Panc1 (cell line): ENCODE results near the gene TMEM185B. TPM values are rescaled to one million over a fixed set of nuclear protein-coding genes. Genes with fewer than 3 reads are reported as not detected.

Experiments used
- ATAC-seq: fragments of 200-7000 bp; cut with Tn5 transposase; 2 replicates; pipeline ENCODE4 v1.9.1; 2020; ENCODE audit warnings: mild to moderate bottlenecking, moderate library complexity
- BruUV-seq: library from RNA; stranded (reverse); fragments of 400-500 nt; replicated peaks from 2 replicates; lab custom pipeline; 2021; lab: Mats Ljungman, UMichigan
- CTCF ChIA-PET: fragments of 300-600 bp; sonication (Branson Sonifier 250); formaldehyde crosslinking; loops from one replicate; lab custom pipeline; 2022; ENCODE audit warnings: antibody characterized with exemption; lab: Charles Lee
- POLR2A ChIA-PET: fragments of 300-600 bp; sonication (Branson Sonifier 250); formaldehyde crosslinking; loops from one replicate; lab custom pipeline; 2022; ENCODE audit warnings: antibody characterized with exemption; lab: Charles Lee
- DNase-seq: peaks from one replicate; pipeline ENCODE4 v3.0.0-alpha.2; 2010; ENCODE audit warnings: low read depth, low spot score
- H3K27ac ChIP-seq: 2 replicates; pipeline ENCODE4 v1.5.1; 2011; ENCODE audit warnings: mild to moderate bottlenecking, low read length, inconsistent platforms
- H3K27me3 ChIP-seq: fragments of 200-500 bp; sonication (Bioruptor generic); 2 replicates; pipeline ENCODE4 v1.6.0; 2014; ENCODE audit warnings: low read length, inconsistent platforms; ENCODE audit not compliant: control insufficient read depth, insufficient read depth
- H3K36me3 ChIP-seq: fragments of 200-500 bp; sonication (Bioruptor generic); 2 replicates; pipeline ENCODE4 v1.5.1; 2014; ENCODE audit warnings: inconsistent platforms, mild to moderate bottlenecking, low read length, moderate library complexity; ENCODE audit not compliant: control insufficient read depth, insufficient read depth
- H3K4me1 ChIP-seq: 2 replicates; pipeline ENCODE4 v1.5.1; 2011; ENCODE audit warnings: inconsistent platforms, mild to moderate bottlenecking, low read length, moderate library complexity; ENCODE audit not compliant: control insufficient read depth, insufficient read depth
- H3K4me3 ChIP-seq, 2 experiments: 2 replicates each; pipeline ENCODE4 v1.5.1; 2011 to 2012; ENCODE audit warnings: low read depth in 2 of 2, low read length in 2 of 2, mild to moderate bottlenecking in 2 of 2, inconsistent platforms in 1 of 2, moderate library complexity in 1 of 2
- H3K9me3 ChIP-seq: fragments of 200-500 bp; sonication (Bioruptor generic); 2 replicates; pipeline ENCODE4 v1.5.1; 2014; ENCODE audit warnings: low read depth, mild to moderate bottlenecking, inconsistent platforms, low read length, moderate library complexity; ENCODE audit not compliant: control insufficient read depth, insufficient read depth
- POLR2AphosphoS5 ChIP-seq: IDR thresholded peaks from 2 replicates; pipeline ENCODE4 v1.6.1; 2012; ENCODE audit warnings: mild to moderate bottlenecking, low read depth, low read length, moderate library complexity
- SIN3A ChIP-seq: IDR thresholded peaks from 2 replicates; pipeline ENCODE4 v1.6.1; 2012; ENCODE audit warnings: low read depth, mild to moderate bottlenecking, low read length, moderate library complexity, borderline replicate concordance; ENCODE audit not compliant: insufficient read depth
- TCF7L2 ChIP-seq: IDR thresholded peaks from 2 replicates; pipeline ENCODE4 v1.6.1; 2011; ENCODE audit warnings: mild to moderate bottlenecking, low read depth, low read length, inconsistent platforms
- in situ Hi-C: cut with HindIII; loops from 2 replicates; pipeline ENCODE4 v1.10.0; 2016; ENCODE audit warnings: low sequenced_read_pairs, low pct_unique_long_range_greater_than_20kb
- intact Hi-C: fragments of 100-400 bp; cut with micrococcal nuclease; formaldehyde crosslinking; loops from one replicate; pipeline ENCODE4 v1.10.0; 2022; ENCODE audit not compliant: unreplicated experiment
- total RNA-seq: library from RNA; stranded (reverse); gene quantifications from one replicate; pipeline ENCODE4 v1.2.1, GENCODE V29; 2021; ENCODE audit not compliant: unreplicated experiment
- TF ChIP-seq, protein P1 (sequence below): fragments of 450-650 bp; IDR thresholded peaks from 2 replicates; pipeline ENCODE4 v1.5.1; 2017; ENCODE audit warnings: mild to moderate bottlenecking
- TF ChIP-seq, protein P2 (sequence below), 2 experiments: IDR thresholded peaks; 2 replicates each; pipeline ENCODE4 v1.6.1; 2011 to 2012; ENCODE audit warnings: low read depth in 2 of 2, control low read depth in 1 of 2, low read length in 1 of 2, mild to moderate bottlenecking in 1 of 2, moderate library complexity in 1 of 2; ENCODE audit not compliant: insufficient read depth in 1 of 2

Gene TMEM185B
- total RNA-seq, 1 experiment from 2014 or later, result 54.6 TPM

DNA sequence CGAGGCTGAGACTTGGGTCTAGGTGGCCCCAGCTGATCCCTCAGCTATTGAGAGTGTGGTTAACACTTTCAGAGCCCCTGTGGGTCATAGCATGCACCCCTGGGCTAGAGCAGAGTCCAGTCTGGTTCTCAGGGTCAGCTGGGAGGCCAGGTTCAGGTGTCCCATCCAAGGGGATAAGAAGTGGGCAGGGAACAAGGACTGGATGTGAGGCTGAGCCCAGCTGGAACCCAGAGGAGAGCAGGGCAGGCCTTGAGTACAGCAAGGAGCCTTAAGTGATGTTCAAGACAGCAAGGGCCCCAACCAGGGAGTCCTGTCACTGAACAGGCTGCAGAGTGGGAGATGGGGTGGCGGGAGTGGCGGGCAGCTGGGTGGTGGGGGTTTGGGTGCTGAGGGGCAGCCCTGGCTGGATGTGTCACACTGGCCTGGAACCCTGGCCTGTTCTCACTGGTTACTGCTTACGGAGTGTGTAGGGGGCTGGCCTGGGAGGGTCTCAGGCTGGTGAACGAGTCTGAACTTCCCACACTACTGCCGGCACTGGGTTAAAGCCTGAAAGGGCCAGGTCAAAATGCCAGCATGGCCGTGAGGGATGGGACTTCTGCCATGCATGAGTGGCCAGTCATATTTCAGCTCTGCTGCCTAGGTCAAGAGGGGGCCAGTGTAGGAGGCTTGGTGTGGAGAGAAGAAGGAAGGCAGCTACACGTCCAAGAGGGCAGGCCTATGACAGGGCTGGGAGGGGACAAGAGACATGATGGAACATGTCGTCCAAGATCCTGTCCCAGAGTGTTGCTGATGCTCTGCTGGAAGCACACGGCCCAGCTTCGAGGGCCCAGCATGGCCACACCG, 13.6 kb downstream of the TMEM185B start:
- Histone ChIP-seq H3K4me3 (no peak overlapping the region), H3K4me1 (no peaks in the 10 kb centered on the region), H3K27me3 (no peaks in the 10 kb centered on the region), H3K36me3 (no peaks in the 10 kb centered on the region), H3K9me3 (no peaks in the 10 kb centered on the region), H3K27ac (no peak overlapping the region)
- in situ Hi-C loops, result no loop called here
- ATAC-seq, result 0 out of 2 replicates have a peak, but pooled peaks have one; percentile 33
- ChIA-PET POLR2A (no interaction called here), CTCF (no interaction called here)
- DNase-seq, result no peak
- TF ChIP-seq, protein P1, sequence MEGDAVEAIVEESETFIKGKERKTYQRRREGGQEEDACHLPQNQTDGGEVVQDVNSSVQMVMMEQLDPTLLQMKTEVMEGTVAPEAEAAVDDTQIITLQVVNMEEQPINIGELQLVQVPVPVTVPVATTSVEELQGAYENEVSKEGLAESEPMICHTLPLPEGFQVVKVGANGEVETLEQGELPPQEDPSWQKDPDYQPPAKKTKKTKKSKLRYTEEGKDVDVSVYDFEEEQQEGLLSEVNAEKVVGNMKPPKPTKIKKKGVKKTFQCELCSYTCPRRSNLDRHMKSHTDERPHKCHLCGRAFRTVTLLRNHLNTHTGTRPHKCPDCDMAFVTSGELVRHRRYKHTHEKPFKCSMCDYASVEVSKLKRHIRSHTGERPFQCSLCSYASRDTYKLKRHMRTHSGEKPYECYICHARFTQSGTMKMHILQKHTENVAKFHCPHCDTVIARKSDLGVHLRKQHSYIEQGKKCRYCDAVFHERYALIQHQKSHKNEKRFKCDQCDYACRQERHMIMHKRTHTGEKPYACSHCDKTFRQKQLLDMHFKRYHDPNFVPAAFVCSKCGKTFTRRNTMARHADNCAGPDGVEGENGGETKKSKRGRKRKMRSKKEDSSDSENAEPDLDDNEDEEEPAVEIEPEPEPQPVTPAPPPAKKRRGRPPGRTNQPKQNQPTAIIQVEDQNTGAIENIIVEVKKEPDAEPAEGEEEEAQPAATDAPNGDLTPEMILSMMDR, result no peak
- TF ChIP-seq TCF7L2, result no peak
- TF ChIP-seq POLR2AphosphoS5, result no peak
- TF ChIP-seq, protein P2, sequence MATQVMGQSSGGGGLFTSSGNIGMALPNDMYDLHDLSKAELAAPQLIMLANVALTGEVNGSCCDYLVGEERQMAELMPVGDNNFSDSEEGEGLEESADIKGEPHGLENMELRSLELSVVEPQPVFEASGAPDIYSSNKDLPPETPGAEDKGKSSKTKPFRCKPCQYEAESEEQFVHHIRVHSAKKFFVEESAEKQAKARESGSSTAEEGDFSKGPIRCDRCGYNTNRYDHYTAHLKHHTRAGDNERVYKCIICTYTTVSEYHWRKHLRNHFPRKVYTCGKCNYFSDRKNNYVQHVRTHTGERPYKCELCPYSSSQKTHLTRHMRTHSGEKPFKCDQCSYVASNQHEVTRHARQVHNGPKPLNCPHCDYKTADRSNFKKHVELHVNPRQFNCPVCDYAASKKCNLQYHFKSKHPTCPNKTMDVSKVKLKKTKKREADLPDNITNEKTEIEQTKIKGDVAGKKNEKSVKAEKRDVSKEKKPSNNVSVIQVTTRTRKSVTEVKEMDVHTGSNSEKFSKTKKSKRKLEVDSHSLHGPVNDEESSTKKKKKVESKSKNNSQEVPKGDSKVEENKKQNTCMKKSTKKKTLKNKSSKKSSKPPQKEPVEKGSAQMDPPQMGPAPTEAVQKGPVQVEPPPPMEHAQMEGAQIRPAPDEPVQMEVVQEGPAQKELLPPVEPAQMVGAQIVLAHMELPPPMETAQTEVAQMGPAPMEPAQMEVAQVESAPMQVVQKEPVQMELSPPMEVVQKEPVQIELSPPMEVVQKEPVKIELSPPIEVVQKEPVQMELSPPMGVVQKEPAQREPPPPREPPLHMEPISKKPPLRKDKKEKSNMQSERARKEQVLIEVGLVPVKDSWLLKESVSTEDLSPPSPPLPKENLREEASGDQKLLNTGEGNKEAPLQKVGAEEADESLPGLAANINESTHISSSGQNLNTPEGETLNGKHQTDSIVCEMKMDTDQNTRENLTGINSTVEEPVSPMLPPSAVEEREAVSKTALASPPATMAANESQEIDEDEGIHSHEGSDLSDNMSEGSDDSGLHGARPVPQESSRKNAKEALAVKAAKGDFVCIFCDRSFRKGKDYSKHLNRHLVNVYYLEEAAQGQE (IDR thresholded peaks at IDR 0.05; ENCODE audit: insufficient read depth in 1 of 2, low read depth in 2 of 2, low read length in 1 of 2), result no peak
- no peak for TF ChIP-seq SIN3A
- no TSS peak for BruUV-seq
- intact Hi-C loops, result no loop called here

DNA sequence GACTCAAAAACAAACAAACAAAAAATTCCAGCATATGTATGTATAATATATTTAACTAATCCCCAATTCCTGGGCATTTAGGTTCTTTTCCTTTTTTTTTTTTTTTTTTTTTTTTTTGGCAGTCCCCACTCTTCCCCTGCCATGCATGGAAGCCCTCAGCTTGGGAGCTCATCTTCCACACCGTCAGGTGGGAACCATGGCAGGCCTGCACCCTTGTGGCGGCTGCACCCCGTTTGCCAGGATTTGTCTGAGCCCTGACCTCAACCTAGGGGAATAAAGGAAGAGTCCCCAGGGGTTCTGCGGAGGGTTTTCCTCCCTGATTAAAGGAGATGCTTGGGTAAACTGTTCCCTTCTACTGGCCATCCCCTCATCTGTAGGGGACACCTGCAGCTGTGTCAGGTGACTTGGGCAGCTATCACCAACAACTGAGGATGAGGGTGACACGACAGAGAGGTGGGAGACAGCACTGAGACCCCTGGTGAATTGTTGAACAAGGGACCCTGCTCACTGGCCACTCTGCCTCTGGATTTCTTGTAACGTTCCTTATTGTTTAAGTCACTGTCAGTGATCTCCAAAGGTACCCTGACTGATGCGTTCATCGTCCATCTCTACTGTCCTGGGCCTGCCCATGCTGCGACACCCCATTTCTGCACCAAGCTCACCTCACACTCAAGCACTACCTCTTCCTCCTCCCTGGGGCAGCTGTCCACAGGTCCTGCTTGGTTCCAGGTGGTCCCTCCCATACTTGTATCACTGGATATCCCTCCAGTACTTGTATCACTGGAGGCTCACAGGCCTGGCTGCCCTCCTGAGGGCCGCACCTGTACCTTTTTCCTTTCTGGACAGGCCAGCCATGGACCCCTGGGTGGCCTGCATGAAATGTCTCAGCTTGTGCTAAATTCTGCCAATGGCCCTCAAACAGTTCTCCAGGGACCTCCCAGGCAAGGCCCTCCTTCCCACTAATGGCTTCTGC, 14.5 kb downstream of the TMEM185B start:
- TF ChIP-seq, protein P2 (IDR thresholded peaks at IDR 0.05; ENCODE audit: insufficient read depth in 1 of 2, low read depth in 2 of 2, low read length in 1 of 2), result no peak
- TF ChIP-seq, protein P1, result no peak
- TF ChIP-seq SIN3A (no peak), POLR2AphosphoS5 (no peak), TCF7L2 (no peak)
- ATAC-seq, result no peak
- in situ Hi-C loops, result no loop called here

More for the DNA sequence above, 14.5 kb downstream of the TMEM185B start:
- Histone ChIP-seq H3K27ac (no peak overlapping the region), H3K9me3 (no peaks in the 10 kb centered on the region), H3K36me3 (no peaks in the 10 kb centered on the region), H3K4me1 (no peaks in the 10 kb centered on the region), H3K27me3 (no peaks in the 10 kb centered on the region), H3K4me3 (no peak overlapping the region)
- CTCF ChIA-PET, result no interaction called here
- BruUV-seq, result no TSS peak
- POLR2A ChIA-PET, result interaction anchor here (0.6 kb wide), 1 partner anchor 10 kb away, joined by 4 read pairs; no protein-coding TSS in a partner anchor
- intact Hi-C loops, result no loop called here
- DNase-seq, result no peak
